ENCODE data around the gene LY6G6F. TPM values are rescaled to one million over a fixed set of nuclear protein-coding genes. Genes with fewer than 3 reads are reported as not detected.

Gene LY6G6F
- total and polyA plus RNA-seq, 2 of the 13 experiments (the other 11 are each of a cell fraction or from before 2014, with no cell fraction given): not detected

DNA sequence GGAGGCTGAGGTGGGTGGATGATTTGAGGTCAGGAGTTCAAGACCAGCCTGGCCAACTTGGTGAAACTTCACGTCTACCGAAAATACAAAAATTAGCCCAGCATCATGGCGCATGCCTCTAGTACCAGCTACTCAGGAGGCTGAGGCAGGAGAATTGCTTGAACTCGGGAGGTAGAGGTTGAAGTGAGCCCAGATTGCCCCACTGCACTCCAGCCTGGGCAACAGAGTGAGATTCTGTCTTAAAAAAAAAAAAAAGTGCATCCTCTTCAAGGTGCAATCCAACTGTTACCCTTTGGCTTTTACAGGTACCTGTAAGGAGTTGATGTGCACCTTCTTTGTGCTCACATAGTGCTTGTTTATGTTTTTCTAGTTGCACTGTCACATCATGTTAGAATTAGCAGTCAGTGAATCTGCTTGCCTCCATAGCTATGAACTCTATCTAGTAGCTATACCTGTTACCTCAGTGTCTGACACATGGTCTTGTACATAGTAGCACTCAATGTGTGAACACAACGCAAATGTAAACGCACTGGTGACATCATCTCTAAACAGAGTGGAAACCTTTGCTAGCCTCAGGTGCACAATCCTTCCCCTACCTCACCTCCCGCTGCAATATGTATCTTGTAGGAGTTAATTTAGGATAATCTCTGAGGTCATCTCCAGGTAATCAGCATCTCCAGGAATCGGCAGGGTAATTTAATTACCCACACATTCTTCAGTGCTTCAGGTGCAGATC lies 42.8 kb downstream of the LY6G6F start:
- CTCF ChIA-PET (ENCODE audit: low intra/inter-chr PET ratio, low total read pairs): no interaction called here
- POLR2A ChIA-PET: interaction anchor here (0.7 to 4.7 kb wide), 4 partner anchors 12 to 94 kb away, joined by 3 to 106 read pairs (median 4); partner anchors contain the start of genes APOM, CLIC1, LSM2 and MSH5
- FAIRE-seq (no peak), DNase-seq (ENCODE audit: low spot score) (no peak), ATAC-seq (no peak)
- Histone ChIP-seq H3K9me3 (ENCODE audit: low read length) (no peaks in the 10 kb centered on the region), H4K20me1 (ENCODE audit: insufficient read depth, low read length) (no peaks in the 10 kb centered on the region), H3K27me3 (ENCODE audit: control insufficient read depth in 1 of 2, insufficient read depth in 2 of 2, low read length in 2 of 2) (no peaks in the 10 kb centered on the region), H2AFZ (ENCODE audit: low read length) (no peak overlapping the region), H3K36me3 (replicated peaks in 1 of 2; ENCODE audit: control insufficient read depth in 1 of 2, insufficient read depth in 2 of 2, low read length in 2 of 2) (no peaks in the 10 kb centered on the region), H3K4me2 (ENCODE audit: low read depth, low read length) (no peak overlapping the region), H3K79me2 (ENCODE audit: insufficient read depth, low read length) (no peaks in the 10 kb centered on the region), H3K4me1 (ENCODE audit: insufficient read depth, low read length) (peaks cover 38% of the 10 kb centered on the region), H3K9ac (ENCODE audit: insufficient read depth, low read depth, low read length) (no peak overlapping the region), H3K27ac (ENCODE audit: extremely low read length, insufficient read depth, low read length) (no peak overlapping the region), H3K4me3 (replicated peaks in 1 of 3; ENCODE audit: insufficient read depth in 1 of 3, low read depth in 2 of 3, low read length in 3 of 3) (no peak overlapping the region)
- no TSS peak for BruUV-seq (replicated peaks)
- WGBS (ENCODE audit: low lambda C conversion rate): 94% methylated on average over 8 of the region's 8 CpGs
- in situ Hi-C loops (cut with HindIII; ENCODE audit: extremely low pct_ligation_motif_present, low pct_unique_long_range_greater_than_20kb) (no loop called here), intact Hi-C loops (cut with micrococcal nuclease; ENCODE audit: unreplicated experiment) (no loop called here)
- no peak for TF ChIP-seq ZNF567 (CRISPR knock-in tag; IDR thresholded peaks at IDR 0.05; ENCODE audit: borderline replicate concordance)
- TF ChIP-seq, protein P1, sequence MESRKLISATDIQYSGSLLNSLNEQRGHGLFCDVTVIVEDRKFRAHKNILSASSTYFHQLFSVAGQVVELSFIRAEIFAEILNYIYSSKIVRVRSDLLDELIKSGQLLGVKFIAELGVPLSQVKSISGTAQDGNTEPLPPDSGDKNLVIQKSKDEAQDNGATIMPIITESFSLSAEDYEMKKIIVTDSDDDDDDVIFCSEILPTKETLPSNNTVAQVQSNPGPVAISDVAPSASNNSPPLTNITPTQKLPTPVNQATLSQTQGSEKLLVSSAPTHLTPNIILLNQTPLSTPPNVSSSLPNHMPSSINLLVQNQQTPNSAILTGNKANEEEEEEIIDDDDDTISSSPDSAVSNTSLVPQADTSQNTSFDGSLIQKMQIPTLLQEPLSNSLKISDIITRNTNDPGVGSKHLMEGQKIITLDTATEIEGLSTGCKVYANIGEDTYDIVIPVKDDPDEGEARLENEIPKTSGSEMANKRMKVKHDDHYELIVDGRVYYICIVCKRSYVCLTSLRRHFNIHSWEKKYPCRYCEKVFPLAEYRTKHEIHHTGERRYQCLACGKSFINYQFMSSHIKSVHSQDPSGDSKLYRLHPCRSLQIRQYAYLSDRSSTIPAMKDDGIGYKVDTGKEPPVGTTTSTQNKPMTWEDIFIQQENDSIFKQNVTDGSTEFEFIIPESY (CRISPR knock-in tag; IDR thresholded peaks at IDR 0.05): peak; percentile 82
- TF ChIP-seq, protein P2, sequence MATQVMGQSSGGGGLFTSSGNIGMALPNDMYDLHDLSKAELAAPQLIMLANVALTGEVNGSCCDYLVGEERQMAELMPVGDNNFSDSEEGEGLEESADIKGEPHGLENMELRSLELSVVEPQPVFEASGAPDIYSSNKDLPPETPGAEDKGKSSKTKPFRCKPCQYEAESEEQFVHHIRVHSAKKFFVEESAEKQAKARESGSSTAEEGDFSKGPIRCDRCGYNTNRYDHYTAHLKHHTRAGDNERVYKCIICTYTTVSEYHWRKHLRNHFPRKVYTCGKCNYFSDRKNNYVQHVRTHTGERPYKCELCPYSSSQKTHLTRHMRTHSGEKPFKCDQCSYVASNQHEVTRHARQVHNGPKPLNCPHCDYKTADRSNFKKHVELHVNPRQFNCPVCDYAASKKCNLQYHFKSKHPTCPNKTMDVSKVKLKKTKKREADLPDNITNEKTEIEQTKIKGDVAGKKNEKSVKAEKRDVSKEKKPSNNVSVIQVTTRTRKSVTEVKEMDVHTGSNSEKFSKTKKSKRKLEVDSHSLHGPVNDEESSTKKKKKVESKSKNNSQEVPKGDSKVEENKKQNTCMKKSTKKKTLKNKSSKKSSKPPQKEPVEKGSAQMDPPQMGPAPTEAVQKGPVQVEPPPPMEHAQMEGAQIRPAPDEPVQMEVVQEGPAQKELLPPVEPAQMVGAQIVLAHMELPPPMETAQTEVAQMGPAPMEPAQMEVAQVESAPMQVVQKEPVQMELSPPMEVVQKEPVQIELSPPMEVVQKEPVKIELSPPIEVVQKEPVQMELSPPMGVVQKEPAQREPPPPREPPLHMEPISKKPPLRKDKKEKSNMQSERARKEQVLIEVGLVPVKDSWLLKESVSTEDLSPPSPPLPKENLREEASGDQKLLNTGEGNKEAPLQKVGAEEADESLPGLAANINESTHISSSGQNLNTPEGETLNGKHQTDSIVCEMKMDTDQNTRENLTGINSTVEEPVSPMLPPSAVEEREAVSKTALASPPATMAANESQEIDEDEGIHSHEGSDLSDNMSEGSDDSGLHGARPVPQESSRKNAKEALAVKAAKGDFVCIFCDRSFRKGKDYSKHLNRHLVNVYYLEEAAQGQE (IDR thresholded peaks at IDR 0.05; ENCODE audit: borderline replicate concordance in 1 of 2, low read depth in 1 of 2, low read length in 2 of 2): no peak
- no peak for TF ChIP-seq ZNF205 (CRISPR knock-in tag; IDR thresholded peaks at IDR 0.05)
- TF ChIP-seq ZBTB21 (CRISPR knock-in tag; IDR thresholded peaks at IDR 0.05): peak; percentile 76; the same call in 1 of the 2 replicates
- peak; percentile 75 for TF ChIP-seq ATF7 (IDR thresholded peaks at IDR 0.05)
- TF ChIP-seq ATF7 (CRISPR knock-in tag; IDR thresholded peaks at IDR 0.05): no peak
- TF ChIP-seq, protein P3, sequence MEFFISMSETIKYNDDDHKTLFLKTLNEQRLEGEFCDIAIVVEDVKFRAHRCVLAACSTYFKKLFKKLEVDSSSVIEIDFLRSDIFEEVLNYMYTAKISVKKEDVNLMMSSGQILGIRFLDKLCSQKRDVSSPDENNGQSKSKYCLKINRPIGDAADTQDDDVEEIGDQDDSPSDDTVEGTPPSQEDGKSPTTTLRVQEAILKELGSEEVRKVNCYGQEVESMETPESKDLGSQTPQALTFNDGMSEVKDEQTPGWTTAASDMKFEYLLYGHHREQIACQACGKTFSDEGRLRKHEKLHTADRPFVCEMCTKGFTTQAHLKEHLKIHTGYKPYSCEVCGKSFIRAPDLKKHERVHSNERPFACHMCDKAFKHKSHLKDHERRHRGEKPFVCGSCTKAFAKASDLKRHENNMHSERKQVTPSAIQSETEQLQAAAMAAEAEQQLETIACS (CRISPR knock-in tag; IDR thresholded peaks at IDR 0.05): 0 out of 2 replicates have a peak, but pooled peaks have one; percentile 20
- no peak for TF ChIP-seq SRSF4 (IDR thresholded peaks at IDR 0.05; ENCODE audit: low read depth, low read length, poor library complexity, severe bottlenecking)
- peak; percentile 27; the same call in 1 of the 2 replicates for TF ChIP-seq TBX2 (CRISPR knock-in tag; IDR thresholded peaks at IDR 0.05; ENCODE audit: borderline replicate concordance)
- TF ChIP-seq JUNB (CRISPR knock-in tag; IDR thresholded peaks at IDR 0.05; ENCODE audit: borderline replicate concordance): 0 out of 2 replicates have a peak, but pooled peaks have one; percentile 32
- TF ChIP-seq ZZZ3 (CRISPR knock-in tag; IDR thresholded peaks at IDR 0.05; ENCODE audit: borderline replicate concordance): 0 out of 2 replicates have a peak, but pooled peaks have one; percentile 40
- TF ChIP-seq, protein P4, sequence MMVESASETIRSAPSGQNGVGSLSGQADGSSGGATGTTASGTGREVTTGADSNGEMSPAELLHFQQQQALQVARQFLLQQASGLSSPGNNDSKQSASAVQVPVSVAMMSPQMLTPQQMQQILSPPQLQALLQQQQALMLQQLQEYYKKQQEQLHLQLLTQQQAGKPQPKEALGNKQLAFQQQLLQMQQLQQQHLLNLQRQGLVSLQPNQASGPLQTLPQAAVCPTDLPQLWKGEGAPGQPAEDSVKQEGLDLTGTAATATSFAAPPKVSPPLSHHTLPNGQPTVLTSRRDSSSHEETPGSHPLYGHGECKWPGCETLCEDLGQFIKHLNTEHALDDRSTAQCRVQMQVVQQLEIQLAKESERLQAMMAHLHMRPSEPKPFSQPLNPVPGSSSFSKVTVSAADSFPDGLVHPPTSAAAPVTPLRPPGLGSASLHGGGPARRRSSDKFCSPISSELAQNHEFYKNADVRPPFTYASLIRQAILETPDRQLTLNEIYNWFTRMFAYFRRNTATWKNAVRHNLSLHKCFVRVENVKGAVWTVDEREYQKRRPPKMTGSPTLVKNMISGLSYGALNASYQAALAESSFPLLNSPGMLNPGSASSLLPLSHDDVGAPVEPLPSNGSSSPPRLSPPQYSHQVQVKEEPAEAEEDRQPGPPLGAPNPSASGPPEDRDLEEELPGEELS (CRISPR knock-in tag; IDR thresholded peaks at IDR 0.05): no peak
- 0 out of 2 replicates have a peak, but pooled peaks have one; percentile 50 for TF ChIP-seq JUN (CRISPR knock-in tag; IDR thresholded peaks at IDR 0.05)
- no peak for TF ChIP-seq KDM6A (CRISPR knock-in tag; IDR thresholded peaks at IDR 0.05; ENCODE audit: low read depth)
